Activated CD8-positive, alpha-beta T cell treated with anti-CD3 and anti-CD28 coated beads, Interleukin-2, amount 10 ng/mL, durations not matched to agents 7 days and 5 days (primary cell): ENCODE results near the gene NEK5. TPM values are rescaled to one million over a fixed set of nuclear protein-coding genes. Genes with fewer than 3 reads are reported as not detected.
A peak's percentile ranks its signal among the peaks of the same experiment; 100 is the strongest.
"Not testable (repeated sequence)": the region's sequence is repeated elsewhere in the genome, so short reads cannot be mapped to it uniquely, and the experiment has no call there.

Experiments
- ATAC-seq: fragments of 150-1000 bp; cut with Tn5 transposase; one replicate; pipeline ENCODE4 v1.10.0; 2021; ENCODE audit warnings: moderate library complexity
- CTCF ChIA-PET: fragments of 350-600 bp; sonication (Branson Sonifier 250); formaldehyde crosslinking; loops from one replicate; lab custom pipeline; 2021; ENCODE audit warnings: antibody characterized with exemption; lab: Charles Lee
- POLR2A ChIA-PET: fragments of 350-600 bp; sonication (Branson Sonifier 250); formaldehyde crosslinking; loops from one replicate; lab custom pipeline; 2021; ENCODE audit warnings: antibody characterized with exemption; lab: Charles Lee
- DNase-seq: peaks from one replicate; pipeline ENCODE4 v3.0.0-alpha.2; 2020
- H3K27ac Mint-ChIP-seq: one replicate; pipeline ENCODE4 v1.8.0; 2021; ENCODE audit warnings: mild to moderate bottlenecking, mixed read lengths
- H3K27me3 Mint-ChIP-seq: one replicate; pipeline ENCODE4 v1.8.0; 2021; ENCODE audit warnings: low read depth, mixed read lengths
- H3K36me3 Mint-ChIP-seq: one replicate; pipeline ENCODE4 v1.8.0; 2021; ENCODE audit warnings: low read depth, mixed read lengths
- H3K4me1 Mint-ChIP-seq: one replicate; pipeline ENCODE4 v1.8.0; 2021; ENCODE audit warnings: low read depth, mixed read lengths
- H3K4me3 Mint-ChIP-seq: one replicate; pipeline ENCODE4 v1.8.0; 2021; ENCODE audit warnings: mild to moderate bottlenecking, mixed read lengths
- H3K9me3 Mint-ChIP-seq: one replicate; pipeline ENCODE4 v1.8.0; 2022; ENCODE audit warnings: mixed read lengths; ENCODE audit not compliant: insufficient read depth
- total RNA-seq, 2 experiments: library from RNA; stranded (reverse); gene quantifications; one replicate each; pipeline ENCODE4 v1.2.3, GENCODE V29; 2021

Gene NEK5
- total RNA-seq, 2 experiments from 2014 or later, result not detected

DNA sequence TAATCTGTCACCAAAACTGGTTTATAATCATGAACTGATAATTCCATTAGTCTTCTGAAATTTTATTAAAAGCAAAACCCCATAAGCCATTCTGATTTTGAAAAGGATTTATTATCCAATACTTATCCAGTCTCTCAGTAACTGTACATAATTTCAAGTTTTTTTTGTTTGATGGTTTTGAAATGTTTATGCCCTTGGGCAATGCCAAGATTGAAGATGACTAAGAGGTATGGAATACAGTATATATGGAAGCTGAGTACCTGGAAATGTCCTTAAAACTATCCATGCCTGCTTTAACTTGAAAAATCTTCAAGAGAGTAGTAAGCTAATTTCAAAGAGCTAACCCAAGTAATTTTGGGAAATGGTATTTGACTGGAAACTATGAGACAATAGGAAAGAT is 1.8 kb upstream of the NEK5 start:
- Mint-ChIP-seq H3K4me3 (no peak overlapping the region), H3K9me3 (no peaks in the 10 kb centered on the region), H3K27me3 (peaks cover 15% of the 10 kb centered on the region), H3K4me1 (peaks cover 16% of the 10 kb centered on the region), H3K36me3 (no peaks in the 10 kb centered on the region), H3K27ac (no peak overlapping the region)
- POLR2A ChIA-PET, result no interaction called here
- ATAC-seq, result no peak
- DNase-seq, result no peak
- CTCF ChIA-PET, result no interaction called here

DNA sequence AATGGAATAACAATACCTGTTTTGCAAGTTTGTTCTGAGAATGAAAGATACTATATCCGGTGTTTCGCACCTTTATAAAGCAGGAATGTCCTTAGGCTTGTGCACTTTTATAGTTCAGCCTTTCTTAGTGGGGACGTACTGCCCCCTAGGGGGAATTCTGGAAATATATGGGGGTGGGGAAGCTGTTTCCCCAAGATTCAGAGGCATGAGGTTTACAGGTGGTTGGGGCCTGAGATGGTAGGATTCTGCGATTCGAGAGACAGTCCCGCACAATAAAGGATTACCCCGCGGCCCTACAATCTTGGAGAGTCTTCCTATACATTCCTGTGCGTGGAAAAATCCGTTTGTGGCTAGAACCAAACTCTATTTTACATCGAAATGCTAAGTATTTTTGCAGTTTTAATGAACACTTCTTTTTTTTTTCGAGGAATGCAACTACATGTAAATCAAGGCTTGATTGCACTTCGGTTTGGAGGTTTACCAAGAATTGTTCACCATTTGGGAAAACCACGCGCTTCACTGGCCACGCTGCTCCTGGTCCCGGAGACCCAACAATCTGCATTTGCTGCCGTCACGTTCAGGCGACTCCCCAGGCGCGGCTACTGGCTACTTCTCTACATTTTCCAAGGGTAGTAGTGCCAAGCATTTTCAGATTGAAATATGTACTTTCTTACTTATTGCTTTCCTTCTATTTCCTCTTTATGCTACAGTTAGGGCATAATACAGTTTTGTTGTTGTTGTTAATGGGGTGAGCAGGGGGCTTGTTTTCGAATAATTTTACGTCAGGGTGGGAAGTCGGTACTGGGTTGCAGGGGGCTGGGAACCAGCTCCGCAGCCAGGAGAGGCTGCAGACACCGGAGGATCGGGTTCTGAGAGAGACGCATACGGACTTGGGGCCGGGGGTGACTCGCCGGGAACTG is 830 bp downstream of the NEK5 start:
- H3K4me1 Mint-ChIP-seq, result peaks cover 16% of the 10 kb centered on the region
- H3K9me3 Mint-ChIP-seq, result no peaks in the 10 kb centered on the region
- peak; percentile 66 for ATAC-seq
- H3K36me3 Mint-ChIP-seq, result no peaks in the 10 kb centered on the region
- H3K4me3 Mint-ChIP-seq, result peak overlapping the region; percentile 72
- ChIA-PET POLR2A (no interaction called here), CTCF (interaction anchor here (0.6 to 5.0 kb wide), 36 partner anchors 9 to 854 kb away, joined by 3 to 45 read pairs (median 4); partner anchors contain the start of genes ALG11 and TMEM272)
- no peak overlapping the region for H3K27ac Mint-ChIP-seq
- H3K27me3 Mint-ChIP-seq, result peaks cover 22% of the 10 kb centered on the region
- DNase-seq, result peak; percentile 60

GRCh38 chr13:52127378-52127777 is 1.5 kb downstream of the NEK5 start:
- DNase-seq, result no peak
- H3K9me3 Mint-ChIP-seq, result no peaks in the 10 kb centered on the region
- H3K27me3 Mint-ChIP-seq, result peaks cover 22% of the 10 kb centered on the region
- ATAC-seq, result no peak
- peaks cover 16% of the 10 kb centered on the region for H3K4me1 Mint-ChIP-seq
- ChIA-PET CTCF (interaction anchor here (0.6 to 5.0 kb wide), 32 partner anchors 8 to 854 kb away, joined by 3 to 45 read pairs (median 4); partner anchors contain the start of genes ALG11 and TMEM272), POLR2A (interaction anchor here (0.6 kb wide), 1 partner anchor 64 kb away, joined by 5 read pairs; no protein-coding TSS in a partner anchor)
- H3K27ac Mint-ChIP-seq, result no peak overlapping the region
- no peak overlapping the region for H3K4me3 Mint-ChIP-seq
- H3K36me3 Mint-ChIP-seq, result no peaks in the 10 kb centered on the region

GRCh38 chr13:52125547-52125946 is 3.3 kb downstream of the NEK5 start:
- H3K36me3 Mint-ChIP-seq, result no peaks in the 10 kb centered on the region
- no peak overlapping the region for H3K4me3 Mint-ChIP-seq
- H3K27me3 Mint-ChIP-seq, result peaks cover 23% of the 10 kb centered on the region
- H3K27ac Mint-ChIP-seq, result no peak overlapping the region
- POLR2A ChIA-PET, result interaction anchor here (1.2 kb wide), 1 partner anchor 325 kb away, joined by 3 read pairs; no protein-coding TSS in a partner anchor
- CTCF ChIA-PET, result interaction anchor here (1.1 to 5.0 kb wide), 5 partner anchors 10 to 311 kb away, joined by 3 to 45 read pairs (median 21); no protein-coding TSS in a partner anchor
- H3K4me1 Mint-ChIP-seq, result peaks cover 16% of the 10 kb centered on the region
- no peak for ATAC-seq
- no peaks in the 10 kb centered on the region for H3K9me3 Mint-ChIP-seq
- no peak for DNase-seq

GRCh38 chr13:52118595-52118994 is 10.3 kb downstream of the NEK5 start:
- POLR2A ChIA-PET, result no interaction called here
- H3K27me3 Mint-ChIP-seq, result peaks cover 23% of the 10 kb centered on the region

DNA sequence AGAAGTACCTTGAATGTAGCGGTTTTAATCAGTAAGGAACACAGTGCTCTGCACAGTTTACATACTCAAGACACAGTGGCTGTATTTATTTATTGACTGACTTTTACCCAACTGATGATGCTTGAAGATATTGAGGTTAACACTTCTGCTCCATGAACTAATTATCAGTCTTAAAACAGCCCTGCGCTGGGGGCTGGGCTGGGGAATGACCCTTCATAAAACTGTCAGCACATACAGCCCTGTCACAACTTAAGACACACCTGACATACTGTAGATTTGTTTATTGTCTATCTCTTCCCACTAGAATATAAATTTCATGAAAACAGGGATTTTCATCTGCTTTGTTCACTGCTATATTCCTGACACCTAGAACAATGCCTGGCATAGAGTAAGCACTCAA is 10.8 kb downstream of the NEK5 start:
- ChIA-PET CTCF (no interaction called here), POLR2A (no interaction called here)
- ATAC-seq (no peak), DNase-seq (no peak)
- Mint-ChIP-seq H3K27me3 (peaks cover 22% of the 10 kb centered on the region), H3K4me1 (no peaks in the 10 kb centered on the region), H3K4me3 (no peak overlapping the region), H3K27ac (no peak overlapping the region), H3K9me3 (no peaks in the 10 kb centered on the region), H3K36me3 (no peaks in the 10 kb centered on the region)

More at GRCh38 chr13:52118595-52118994, 10.3 kb downstream of the NEK5 start:
- no peak for ATAC-seq
- Mint-ChIP-seq H3K4me3 (no peak overlapping the region), H3K36me3 (no peaks in the 10 kb centered on the region), H3K27ac (no peak overlapping the region), H3K4me1 (no peaks in the 10 kb centered on the region), H3K9me3 (no peaks in the 10 kb centered on the region)
- no peak for DNase-seq
- CTCF ChIA-PET, result interaction anchor here (1.3 kb wide), 1 partner anchor 9 kb away, joined by 6 read pairs; no protein-coding TSS in a partner anchor

- H3K36me3 Mint-ChIP-seq, result no peaks in the 10 kb centered on the region
- DNase-seq, result no peak
- no peak overlapping the region for H3K4me3 Mint-ChIP-seq
- H3K9me3 Mint-ChIP-seq, result no peaks in the 10 kb centered on the region
- ChIA-PET CTCF (interaction anchor here (1.5 kb wide), 1 partner anchor 15 kb away, joined by 6 read pairs; no protein-coding TSS in a partner anchor), POLR2A (no interaction called here)
- H3K27me3 Mint-ChIP-seq, result peaks cover 28% of the 10 kb centered on the region
- no peaks in the 10 kb centered on the region for H3K4me1 Mint-ChIP-seq
- no peak for ATAC-seq
- H3K27ac Mint-ChIP-seq, result no peak overlapping the region
Measured at GRCh38 chr13:52112591-52112990, 16.3 kb downstream of the NEK5 start.

DNA sequence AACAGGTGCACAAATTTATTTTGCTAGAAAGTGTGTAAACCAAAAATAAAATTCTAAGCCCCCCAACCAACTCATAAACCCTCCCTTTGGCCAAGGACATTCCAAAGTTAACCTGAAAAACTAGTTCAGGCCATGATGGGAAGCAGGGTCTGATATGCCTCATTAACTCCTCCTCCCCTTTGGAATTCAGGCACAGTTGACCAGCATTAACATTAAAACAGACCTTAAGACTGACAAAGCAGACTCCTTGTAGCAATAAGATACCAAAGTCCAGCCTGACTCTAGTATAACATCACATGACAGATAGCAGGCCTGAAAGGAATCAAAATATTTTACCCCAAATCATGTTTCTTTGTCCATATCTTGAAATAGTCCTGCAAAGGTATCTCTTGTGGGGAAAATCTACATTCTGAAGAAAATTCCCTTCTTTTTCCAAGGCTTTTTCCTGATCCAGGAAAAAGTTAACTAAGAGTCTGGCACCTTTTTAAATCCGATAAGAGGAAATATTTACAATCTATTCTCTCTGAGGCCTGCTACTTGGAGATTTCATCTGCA is 19.7 kb downstream of the NEK5 start:
- CTCF ChIA-PET, result no interaction called here
- Mint-ChIP-seq H3K36me3 (no peaks in the 10 kb centered on the region), H3K27me3 (peaks cover 25% of the 10 kb centered on the region), H3K4me1 (no peaks in the 10 kb centered on the region), H3K27ac (no peak overlapping the region), H3K9me3 (no peaks in the 10 kb centered on the region), H3K4me3 (no peak overlapping the region)
- POLR2A ChIA-PET, result no interaction called here
- ATAC-seq, result no peak
- no peak for DNase-seq

DNA sequence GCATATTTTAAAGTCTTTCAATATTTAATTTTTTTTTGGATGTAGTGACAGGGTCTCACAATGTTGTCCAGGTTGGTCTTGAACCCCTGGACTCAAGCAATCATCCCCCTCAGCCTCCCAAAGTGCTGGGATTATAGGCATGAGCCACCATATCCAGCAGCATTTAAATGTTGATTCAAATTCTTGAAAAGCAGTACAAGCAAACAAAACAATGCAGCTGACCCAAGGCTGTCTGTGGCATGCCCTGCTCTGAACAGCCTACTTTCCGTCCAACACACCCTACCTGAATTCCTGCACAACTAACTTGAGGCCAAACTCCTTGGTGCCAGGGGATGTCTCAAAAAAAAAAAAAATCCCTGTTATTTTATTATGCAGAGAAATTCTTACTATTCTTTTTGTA is 23.0 kb downstream of the NEK5 start:
- Mint-ChIP-seq H3K4me3 (no peak overlapping the region), H3K27ac (no peak overlapping the region), H3K9me3 (no peaks in the 10 kb centered on the region), H3K27me3 (peaks cover 17% of the 10 kb centered on the region), H3K36me3 (no peaks in the 10 kb centered on the region), H3K4me1 (no peaks in the 10 kb centered on the region)
- POLR2A ChIA-PET, result no interaction called here
- no peak for DNase-seq
- CTCF ChIA-PET, result no interaction called here
- no peak for ATAC-seq

GRCh38 chr13:52104624-52105023 is 24.2 kb downstream of the NEK5 start:
- Mint-ChIP-seq H3K27me3 (peaks cover 11% of the 10 kb centered on the region), H3K9me3 (no peaks in the 10 kb centered on the region), H3K27ac (no peak overlapping the region), H3K36me3 (no peaks in the 10 kb centered on the region), H3K4me3 (no peak overlapping the region), H3K4me1 (no peaks in the 10 kb centered on the region)
- no peak for ATAC-seq
- ChIA-PET CTCF (interaction anchor here (1.6 kb wide), 1 partner anchor 13 kb away, joined by 4 read pairs; no protein-coding TSS in a partner anchor), POLR2A (no interaction called here)
- DNase-seq, result no peak

GRCh38 chr13:52103386-52103785 is 25.5 kb downstream of the NEK5 start:
- H3K4me3 Mint-ChIP-seq, result no peak overlapping the region
- CTCF ChIA-PET, result interaction anchor here (1.6 kb wide), 1 partner anchor 14 kb away, joined by 4 read pairs; no protein-coding TSS in a partner anchor
- no peak overlapping the region for H3K27ac Mint-ChIP-seq
- no peaks in the 10 kb centered on the region for H3K36me3 Mint-ChIP-seq
- H3K4me1 Mint-ChIP-seq, result no peaks in the 10 kb centered on the region
- peaks cover 5% of the 10 kb centered on the region for H3K27me3 Mint-ChIP-seq
- DNase-seq (no peak), ATAC-seq (no peak)
- H3K9me3 Mint-ChIP-seq, result no peaks in the 10 kb centered on the region
- POLR2A ChIA-PET, result no interaction called here

DNA sequence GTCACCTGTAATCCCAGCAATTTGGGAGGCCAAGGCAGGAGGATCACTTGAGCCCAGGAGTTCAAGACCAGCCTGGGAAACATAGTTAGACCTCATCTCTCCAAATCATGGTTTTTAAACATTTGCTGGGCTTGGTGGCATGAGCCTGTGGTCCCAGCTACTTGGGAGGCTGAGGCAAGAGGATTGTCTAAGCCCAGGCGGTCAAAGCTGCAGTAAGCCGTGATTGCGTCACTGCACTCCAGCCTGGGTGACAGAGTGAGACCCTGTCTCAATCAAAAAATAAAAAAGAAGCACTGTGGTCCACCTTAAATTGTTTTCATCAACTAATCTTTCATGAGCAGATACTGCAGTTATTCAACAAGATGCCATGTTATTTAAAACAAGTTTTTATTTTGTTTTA is 26.4 kb downstream of the NEK5 start:
- H3K36me3 Mint-ChIP-seq, DNase-seq, H3K27me3 Mint-ChIP-seq, H3K27ac Mint-ChIP-seq, H3K9me3 Mint-ChIP-seq, POLR2A ChIA-PET, CTCF ChIA-PET, ATAC-seq, H3K4me1 Mint-ChIP-seq, H3K4me3 Mint-ChIP-seq: not testable (repeated sequence)
